Fibroblast of lung (primary cell): ENCODE results near the gene PRSS21. TPM values are rescaled to one million over a fixed set of nuclear protein-coding genes. Genes with fewer than 3 reads are reported as not detected.

ENCODE experiments used
- DNase-seq, 2 donors: peaks; one replicate each; pipeline versions ENCODE4 v3.0.0 to v3.0.0-alpha.2; 2010; ENCODE audit warnings: low read depth in 2 of 2
- H2AFZ ChIP-seq: 2 replicates; pipeline ENCODE4 v1.5.1; 2012; ENCODE audit warnings: low read length, control low read depth, inconsistent platforms
- H3K27ac ChIP-seq: 2 replicates; pipeline ENCODE4 v1.5.1; 2011; ENCODE audit warnings: low read length, control low read depth; ENCODE audit not compliant: insufficient read depth
- H3K27me3 ChIP-seq: 2 replicates; pipeline ENCODE4 v1.5.1; 2011; ENCODE audit warnings: mild to moderate bottlenecking, low read length; ENCODE audit not compliant: control insufficient read depth, insufficient read depth
- H3K36me3 ChIP-seq: 2 replicates; pipeline ENCODE4 v1.5.1; 2011; ENCODE audit warnings: low read length; ENCODE audit not compliant: control insufficient read depth, insufficient read depth
- H3K4me1 ChIP-seq: 2 replicates; pipeline ENCODE4 v1.5.1; 2011; ENCODE audit warnings: low read length; ENCODE audit not compliant: control insufficient read depth, insufficient read depth; ENCODE audit errors: extremely low read depth
- H3K4me2 ChIP-seq: 2 replicates; pipeline ENCODE4 v1.5.1; 2011; ENCODE audit warnings: low read length, control low read depth; ENCODE audit not compliant: insufficient read depth; ENCODE audit errors: extremely low read depth
- H3K4me3 ChIP-seq, 4 experiments: fragments of 200-600 bp in 1 of 4; sonication (generic) in 1 of 4; replicated peaks in 1 of 4; 2 replicates each; pipeline ENCODE4 v1.5.1; 2011 to 2016; ENCODE audit warnings: low read length in 4 of 4, low read depth in 3 of 4, mild to moderate bottlenecking in 3 of 4, control low read depth in 2 of 4, inconsistent platforms in 1 of 4, mixed read lengths in 1 of 4; ENCODE audit not compliant: insufficient read depth in 1 of 4; ENCODE audit errors: control extremely low read depth in 1 of 4
- H3K79me2 ChIP-seq: 2 replicates; pipeline ENCODE4 v1.5.1; 2012; ENCODE audit warnings: mild to moderate bottlenecking, low read length, inconsistent platforms; ENCODE audit not compliant: control insufficient read depth, insufficient read depth
- H3K9ac ChIP-seq: 2 replicates; pipeline ENCODE4 v1.5.1; 2011; ENCODE audit warnings: mild to moderate bottlenecking, low read length, control low read depth; ENCODE audit not compliant: insufficient read depth
- H3K9me3 ChIP-seq: 2 replicates; pipeline ENCODE4 v1.5.1; 2012; ENCODE audit warnings: low read depth, low read length; ENCODE audit not compliant: control insufficient read depth, insufficient read depth
- H4K20me1 ChIP-seq: 2 replicates; pipeline ENCODE4 v1.5.1; 2011; ENCODE audit warnings: low read length; ENCODE audit not compliant: control insufficient read depth, insufficient read depth; ENCODE audit errors: extremely low read depth
- EZH2 ChIP-seq: IDR thresholded peaks from 2 replicates; pipeline ENCODE4 v1.5.1; 2012; ENCODE audit warnings: low read length, control low read depth, mild to moderate bottlenecking; ENCODE audit errors: missing control alignments
- polyA plus RNA-seq, 2 donors: library from polyadenylated mRNA; depleted of rRNA in 1 of 2; stranded (reverse) in 1 of 2; unstranded in 1 of 2; fragments of >200 nt; gene quantifications; 2 replicates each; pipeline ENCODE4 v1.2.1, GENCODE V29; 2011 to 2012; ENCODE audit warnings: missing spikeins in 1 of 2
- total RNA-seq: library from RNA; depleted of rRNA; stranded (reverse); fragments of >200 nt; gene quantifications from 2 replicates; pipeline ENCODE4 v1.2.1, GENCODE V29; 2014
- TF ChIP-seq, protein P1 (sequence below), 2 donors: IDR thresholded peaks in 1 of 2; conservative IDR thresholded peaks in 1 of 2; 1 replicate in 1 of 2; 2 replicates in 1 of 2; pipeline ENCODE4 v1.5.1; 2011 to 2012; ENCODE audit warnings: low read length in 2 of 2, control low read depth in 1 of 2, inconsistent platforms in 1 of 2, low read depth in 1 of 2, mild to moderate bottlenecking in 1 of 2

Gene PRSS21
- total and polyA plus RNA-seq, 2 donors (not counting 1 experiment from before 2014, with no cell fraction given): 0.17 to 0.22 TPM

- TF ChIP-seq EZH2: no peak
- TF ChIP-seq, protein P1, sequence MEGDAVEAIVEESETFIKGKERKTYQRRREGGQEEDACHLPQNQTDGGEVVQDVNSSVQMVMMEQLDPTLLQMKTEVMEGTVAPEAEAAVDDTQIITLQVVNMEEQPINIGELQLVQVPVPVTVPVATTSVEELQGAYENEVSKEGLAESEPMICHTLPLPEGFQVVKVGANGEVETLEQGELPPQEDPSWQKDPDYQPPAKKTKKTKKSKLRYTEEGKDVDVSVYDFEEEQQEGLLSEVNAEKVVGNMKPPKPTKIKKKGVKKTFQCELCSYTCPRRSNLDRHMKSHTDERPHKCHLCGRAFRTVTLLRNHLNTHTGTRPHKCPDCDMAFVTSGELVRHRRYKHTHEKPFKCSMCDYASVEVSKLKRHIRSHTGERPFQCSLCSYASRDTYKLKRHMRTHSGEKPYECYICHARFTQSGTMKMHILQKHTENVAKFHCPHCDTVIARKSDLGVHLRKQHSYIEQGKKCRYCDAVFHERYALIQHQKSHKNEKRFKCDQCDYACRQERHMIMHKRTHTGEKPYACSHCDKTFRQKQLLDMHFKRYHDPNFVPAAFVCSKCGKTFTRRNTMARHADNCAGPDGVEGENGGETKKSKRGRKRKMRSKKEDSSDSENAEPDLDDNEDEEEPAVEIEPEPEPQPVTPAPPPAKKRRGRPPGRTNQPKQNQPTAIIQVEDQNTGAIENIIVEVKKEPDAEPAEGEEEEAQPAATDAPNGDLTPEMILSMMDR (conservative IDR thresholded peaks at IDR 0.05 in 1 of 2, IDR thresholded peaks at IDR 0.05 in 1 of 2; ENCODE audit: low read depth in 1 of 2, low read length in 2 of 2): no peak
- Histone ChIP-seq H3K27me3 (peaks cover 15% of the 10 kb centered on the region), H3K9ac (no peak overlapping the region), H2AFZ (no peak overlapping the region), H3K36me3 (no peaks in the 10 kb centered on the region), H3K9me3 (no peaks in the 10 kb centered on the region), H4K20me1 (no peaks in the 10 kb centered on the region), H3K4me2 (no peak overlapping the region), H3K4me3 (no peak overlapping the region), H3K4me1 (no peaks in the 10 kb centered on the region), H3K79me2 (no peaks in the 10 kb centered on the region), H3K27ac (no peak overlapping the region)
- DNase-seq: no peak
These were observed 9.7 kb downstream of the PRSS21 start for GRCh38 chr16:2826591-2827373.

DNA sequence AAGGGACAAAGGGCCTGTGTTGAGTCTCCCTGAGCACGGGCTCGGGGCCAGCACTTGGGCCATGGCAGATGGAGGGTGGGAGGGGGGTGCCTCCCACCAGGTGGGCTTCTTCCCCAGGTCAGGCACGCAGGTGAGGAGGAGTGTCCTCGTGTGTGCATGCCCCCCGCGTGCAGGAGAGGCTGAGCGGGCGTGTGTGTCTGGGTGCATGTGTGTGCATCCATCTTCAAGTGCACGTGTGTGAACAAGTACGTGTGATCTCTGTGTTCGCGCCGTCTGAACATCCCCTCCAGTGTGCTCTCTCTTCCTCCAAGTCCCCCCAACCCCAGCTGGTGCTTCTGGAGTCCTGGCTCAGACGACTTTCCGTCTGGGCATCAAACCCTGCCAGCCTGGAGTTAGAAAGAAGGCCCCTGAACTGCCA lies 10.3 kb downstream of the PRSS21 start:
- TF ChIP-seq, protein P1 (conservative IDR thresholded peaks at IDR 0.05 in 1 of 2, IDR thresholded peaks at IDR 0.05 in 1 of 2; ENCODE audit: low read depth in 1 of 2, low read length in 2 of 2): no peak
- TF ChIP-seq EZH2: no peak
- Histone ChIP-seq H3K9ac (no peak overlapping the region), H3K36me3 (no peaks in the 10 kb centered on the region), H3K27ac (no peak overlapping the region), H2AFZ (no peak overlapping the region), H4K20me1 (no peaks in the 10 kb centered on the region), H3K4me2 (no peak overlapping the region), H3K27me3 (peaks cover 10% of the 10 kb centered on the region), H3K4me1 (no peaks in the 10 kb centered on the region), H3K79me2 (no peaks in the 10 kb centered on the region), H3K4me3 (no peak overlapping the region), H3K9me3 (no peaks in the 10 kb centered on the region)
- DNase-seq: no peak

DNA sequence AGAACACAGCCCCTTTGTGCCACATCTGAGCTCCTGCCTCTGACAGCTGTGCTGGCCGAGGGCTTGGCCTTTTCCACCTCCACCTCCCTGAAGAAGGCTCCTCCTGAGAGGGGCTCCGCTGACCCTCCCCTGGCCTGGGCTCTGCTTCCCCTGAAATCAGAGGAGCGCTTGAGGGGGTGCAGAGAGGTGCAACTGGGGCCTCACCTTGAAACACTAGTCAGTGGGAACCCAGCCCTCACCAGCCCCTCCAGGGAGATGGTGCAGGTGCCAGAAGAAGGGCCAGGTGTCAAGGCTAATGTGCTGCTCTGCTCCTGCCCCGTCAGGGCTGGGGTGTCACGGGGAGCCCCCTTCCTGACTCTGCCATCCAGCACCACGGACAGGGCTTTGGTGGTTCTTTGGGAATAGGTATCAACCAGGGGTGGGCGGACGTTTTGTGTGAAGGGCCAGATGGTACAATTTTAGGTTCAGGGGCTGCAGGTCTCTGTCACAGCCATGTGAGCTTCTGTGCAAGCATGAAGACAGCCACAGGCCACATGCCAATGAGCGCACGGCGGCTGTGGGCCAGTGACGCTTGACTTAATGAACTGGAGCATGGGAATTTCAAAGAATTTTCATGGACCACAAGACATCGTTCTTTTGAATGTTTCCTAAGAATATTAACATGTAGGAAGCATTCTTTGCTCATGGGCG lies 10.9 kb downstream of the PRSS21 start:
- Histone ChIP-seq H4K20me1 (no peaks in the 10 kb centered on the region), H3K9ac (no peak overlapping the region), H3K9me3 (no peaks in the 10 kb centered on the region), H3K36me3 (no peaks in the 10 kb centered on the region), H3K4me3 (no peak overlapping the region), H3K4me2 (no peak overlapping the region), H2AFZ (no peak overlapping the region), H3K79me2 (no peaks in the 10 kb centered on the region), H3K27ac (no peak overlapping the region), H3K4me1 (no peaks in the 10 kb centered on the region), H3K27me3 (peaks cover 4% of the 10 kb centered on the region)
- DNase-seq: no peak
- TF ChIP-seq EZH2: no peak
- TF ChIP-seq, protein P1 (conservative IDR thresholded peaks at IDR 0.05 in 1 of 2, IDR thresholded peaks at IDR 0.05 in 1 of 2; ENCODE audit: low read depth in 1 of 2, low read length in 2 of 2): no peak
